22Rv1 (cell line): ENCODE data around the gene LIMS4.
"Not testable (repeated sequence)": the region's sequence is repeated elsewhere in the genome, so short reads cannot be mapped to it uniquely, and the experiment has no call there.

ENCODE experiments used
- H3K27ac ChIP-seq: fragments of 450-650 bp; 2 replicates; pipeline ENCODE4 v1.5.1; 2017

The LIMS4 gene, protein sequence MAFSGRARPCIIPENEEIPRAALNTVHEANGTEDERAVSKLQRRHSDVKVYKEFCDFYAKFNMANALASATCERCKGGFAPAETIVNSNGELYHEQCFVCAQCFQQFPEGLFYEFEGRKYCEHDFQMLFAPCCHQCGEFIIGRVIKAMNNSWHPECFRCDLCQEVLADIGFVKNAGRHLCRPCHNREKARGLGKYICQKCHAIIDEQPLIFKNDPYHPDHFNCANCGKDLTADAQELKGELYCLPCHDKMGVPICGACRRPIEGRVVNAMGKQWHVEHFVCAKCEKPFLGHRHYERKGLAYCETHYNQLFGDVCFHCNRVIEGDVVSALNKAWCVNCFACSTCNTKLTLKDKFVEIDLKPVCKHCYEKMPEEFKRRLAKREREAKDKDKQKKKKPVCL

DNA sequence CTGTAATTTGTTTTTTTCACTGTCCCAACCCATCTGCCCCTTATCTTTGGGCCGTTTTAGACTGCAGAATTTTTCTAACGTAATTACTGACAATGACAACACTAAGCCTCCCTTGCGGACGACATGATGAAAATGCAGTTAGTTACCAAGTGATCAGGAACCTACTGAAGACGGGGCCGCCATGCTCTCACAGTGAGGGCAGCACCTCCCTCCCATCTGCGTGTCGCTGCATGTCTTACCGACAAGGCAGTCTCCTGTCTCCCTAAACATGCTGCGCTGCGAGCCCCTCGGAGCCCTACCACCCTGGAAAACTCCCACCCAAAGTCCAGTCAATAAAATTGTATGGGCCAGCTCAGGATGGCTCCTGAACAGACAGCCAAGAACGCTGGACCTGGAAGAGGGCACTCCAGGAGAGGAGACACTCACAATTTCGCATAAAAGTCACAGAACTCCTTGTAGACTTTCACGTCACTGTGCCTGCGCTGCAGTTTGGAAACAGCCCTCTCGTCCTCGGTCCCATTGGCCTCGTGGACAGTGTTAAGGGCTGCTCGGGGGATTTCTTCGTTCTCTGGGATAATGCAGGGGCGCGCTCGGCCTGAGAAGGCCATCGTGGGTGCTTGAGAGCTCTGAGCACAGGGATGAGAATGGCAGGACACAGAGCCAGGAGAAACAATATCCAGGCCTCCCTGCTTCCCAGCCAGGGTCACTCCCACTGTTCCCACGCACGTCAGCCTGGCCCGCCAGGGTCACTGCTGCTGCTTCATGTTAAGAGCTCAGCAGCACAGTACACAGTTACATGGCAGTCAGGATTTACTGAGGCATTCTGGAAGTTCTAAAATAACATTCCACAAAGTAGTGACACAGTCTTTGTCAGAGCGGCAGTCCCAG lies at the start of gene LIMS4:
TSS of gene LIMS4 (minus strand) at position 646 of the 888 bp plus-strand sequence. CDS start at position 608, 38 bp downstream.
- H3K27ac ChIP-seq = not testable (repeated sequence)

DNA sequence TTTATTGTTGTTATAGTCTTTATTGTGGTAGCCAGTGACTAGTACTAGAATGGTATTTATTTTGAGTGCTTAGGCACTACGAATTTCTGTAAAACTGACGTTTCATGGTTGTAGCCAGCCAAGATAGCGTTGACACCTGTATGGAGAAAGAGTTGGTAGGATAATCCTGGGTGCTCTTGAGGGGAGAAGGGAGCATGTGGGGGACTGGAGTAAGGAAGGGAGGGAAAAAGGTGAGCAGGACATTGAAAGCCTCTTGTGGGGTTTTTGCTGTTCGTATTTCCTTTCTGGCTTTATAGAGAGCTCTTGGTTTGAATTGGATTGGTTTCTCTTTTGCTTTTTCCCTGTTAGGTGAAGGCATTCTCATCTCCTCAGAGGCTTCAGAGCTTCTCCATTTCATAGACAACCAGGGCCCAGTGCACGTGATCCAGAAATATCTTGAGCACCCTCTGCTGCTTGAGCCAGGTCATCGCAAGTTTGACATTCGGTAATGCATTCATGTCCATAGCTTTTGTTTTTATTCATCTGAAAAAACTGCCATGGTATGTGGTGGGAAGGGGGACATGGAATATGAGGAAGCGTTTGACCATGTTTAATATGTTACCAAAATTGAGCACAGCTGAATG lies 27.2 kb upstream of the LIMS4 start:
- H3K27ac ChIP-seq = not testable (repeated sequence)

GRCh38 chr2:110496027-110496426 lies 23.4 kb upstream of the LIMS4 start:
- H3K27ac ChIP-seq = not testable (repeated sequence)

DNA sequence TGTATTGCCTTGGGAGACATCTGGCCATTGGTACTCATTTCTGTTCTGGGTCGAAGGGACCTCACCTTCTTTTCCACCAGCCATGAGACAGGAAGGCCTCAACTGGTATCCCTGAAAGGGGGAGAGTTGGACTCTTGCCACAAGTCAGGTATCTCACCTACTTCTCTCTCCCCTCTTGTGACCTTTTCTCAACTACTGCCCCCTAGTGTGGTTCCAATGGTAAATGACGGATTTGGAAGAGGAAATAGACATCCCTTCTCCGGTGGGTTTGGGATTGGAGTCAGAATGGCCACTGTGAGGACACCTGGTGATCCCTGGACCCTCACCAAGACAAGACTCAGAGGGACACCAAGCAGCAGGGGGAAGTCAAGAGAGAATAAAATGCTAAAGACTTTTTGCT lies 21.9 kb upstream of the LIMS4 start:
- not testable (repeated sequence) for H3K27ac ChIP-seq

- not testable (repeated sequence) for H3K27ac ChIP-seq
These were observed 16.4 kb upstream of the LIMS4 start for GRCh38 chr2:110488991-110489390.

GRCh38 chr2:110482697-110483096 lies 10.1 kb upstream of the LIMS4 start:
- H3K27ac ChIP-seq = not testable (repeated sequence)

GRCh38 chr2:110481200-110481599 lies 8.6 kb upstream of the LIMS4 start:
- not testable (repeated sequence) for H3K27ac ChIP-seq

DNA sequence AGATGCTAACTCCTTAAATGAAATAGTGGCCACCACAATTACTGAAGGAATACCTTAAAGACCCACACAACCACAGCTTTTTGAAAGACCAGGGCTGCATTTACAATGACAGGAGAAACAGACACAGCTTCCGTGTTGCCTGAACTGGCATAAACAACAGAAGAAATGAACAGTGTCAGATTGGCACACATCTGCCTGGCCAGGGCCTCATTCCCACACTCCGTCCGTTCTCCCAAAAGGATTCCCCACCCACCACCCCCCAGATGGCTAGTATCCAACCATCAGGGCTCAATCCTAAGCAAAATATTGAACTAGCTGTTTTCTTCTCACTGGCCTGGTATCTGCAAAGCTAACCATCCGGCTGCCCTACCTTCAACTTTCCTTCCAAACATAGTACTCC lies 7.5 kb upstream of the LIMS4 start:
- H3K27ac ChIP-seq = not testable (repeated sequence)

GRCh38 chr2:110477370-110477769 lies 4.8 kb upstream of the LIMS4 start:
- H3K27ac ChIP-seq = not testable (repeated sequence)

DNA sequence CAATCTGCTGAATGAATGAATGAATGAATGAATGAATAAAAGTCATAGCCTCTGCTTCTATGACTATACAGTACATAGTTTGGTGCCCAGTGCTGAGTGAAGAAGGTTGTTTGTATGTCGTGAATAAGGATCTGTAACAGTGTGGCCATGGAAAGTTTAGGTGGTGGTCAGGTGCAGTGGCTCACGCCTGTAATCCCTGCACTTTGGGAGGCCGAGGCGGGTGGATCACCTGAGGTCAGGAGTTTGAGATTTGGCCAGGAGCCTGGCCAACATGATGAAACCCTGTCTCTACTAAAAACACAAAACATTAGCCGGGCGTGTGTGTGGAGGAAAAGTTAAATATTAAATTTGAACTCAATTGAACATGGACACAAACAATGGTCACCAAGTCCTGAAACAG lies 4.3 kb upstream of the LIMS4 start:
- not testable (repeated sequence) for H3K27ac ChIP-seq

DNA sequence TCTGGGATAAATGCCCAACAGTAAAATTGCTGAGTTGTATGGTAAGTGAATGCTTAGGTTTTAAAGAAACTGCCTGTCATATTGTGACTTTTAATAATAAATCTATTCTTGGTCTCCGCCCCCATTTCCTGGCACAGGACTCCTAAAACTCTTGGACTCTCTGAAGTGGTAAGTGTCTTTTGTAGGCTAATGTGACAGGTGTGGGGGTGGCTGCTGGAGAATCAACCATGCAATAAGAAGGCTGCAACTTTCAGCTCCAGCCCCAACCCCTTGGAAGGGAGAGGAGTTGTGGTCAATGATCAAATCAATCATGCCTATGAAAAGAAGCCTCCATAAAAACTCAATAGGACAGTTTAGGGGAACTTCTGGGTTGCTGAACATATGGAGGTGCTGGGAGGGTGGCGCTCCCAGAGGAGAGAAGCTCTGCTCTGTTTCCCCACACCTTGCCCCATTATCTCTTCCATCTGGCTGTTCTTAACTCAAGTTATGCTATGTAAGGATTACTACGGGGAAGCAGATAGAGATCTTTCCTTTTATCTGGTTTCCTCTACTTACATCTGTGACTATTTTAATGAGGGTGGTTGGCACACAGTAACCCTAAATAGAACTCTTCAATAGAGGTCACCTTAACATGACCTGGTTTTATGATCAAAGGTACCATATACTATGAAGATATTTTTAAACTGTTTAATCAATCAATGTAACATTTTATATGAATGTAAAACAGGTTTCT lies 3.2 kb upstream of the LIMS4 start:
- not testable (repeated sequence) for H3K27ac ChIP-seq

GRCh38 chr2:110474898-110475297 lies 2.3 kb upstream of the LIMS4 start:
- not testable (repeated sequence) for H3K27ac ChIP-seq

GRCh38 chr2:110473059-110473358 lies 393 bp upstream of the LIMS4 start:
- H3K27ac ChIP-seq = not testable (repeated sequence)

DNA sequence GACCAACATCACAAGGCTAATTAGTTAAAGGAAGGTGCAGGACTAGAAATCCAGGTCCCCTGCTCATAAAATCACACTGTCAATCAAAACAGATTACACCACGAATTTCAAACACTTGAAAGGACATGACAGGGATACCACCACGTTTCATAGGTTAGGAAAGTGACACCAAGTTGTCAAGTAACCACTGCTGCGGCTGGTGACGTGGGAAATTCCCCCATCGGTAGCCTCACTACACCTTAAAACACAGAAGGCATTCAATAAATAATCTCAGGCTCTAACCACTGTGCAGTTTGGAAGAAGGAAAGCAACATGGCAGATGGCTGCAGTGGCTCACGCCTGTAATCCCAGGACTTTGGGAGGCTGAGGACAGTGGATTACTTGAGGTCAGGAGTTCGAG lies 3.7 kb downstream of the LIMS4 start:
- not testable (repeated sequence) for H3K27ac ChIP-seq

GRCh38 chr2:110465312-110465711 lies 7.3 kb downstream of the LIMS4 start:
- not testable (repeated sequence) for H3K27ac ChIP-seq

DNA sequence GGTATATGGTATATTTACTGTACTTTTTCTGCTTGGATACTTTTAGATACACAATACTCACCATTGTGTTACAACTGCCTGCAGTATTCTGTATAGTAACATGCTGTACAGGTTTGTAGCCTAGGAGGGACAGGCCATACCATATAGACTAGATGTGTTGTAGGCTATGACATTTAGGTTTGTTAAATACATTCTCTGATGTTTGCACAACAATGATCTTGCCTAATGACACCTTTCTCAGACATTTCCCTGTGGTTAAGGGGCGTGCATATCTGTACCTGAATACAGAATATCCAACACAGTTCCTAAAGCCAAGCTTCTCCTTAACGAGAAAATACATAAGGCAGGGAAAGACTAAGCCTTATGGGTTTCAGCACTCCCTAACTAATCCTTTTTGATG lies 10.2 kb downstream of the LIMS4 start:
- H3K27ac ChIP-seq = not testable (repeated sequence)

DNA sequence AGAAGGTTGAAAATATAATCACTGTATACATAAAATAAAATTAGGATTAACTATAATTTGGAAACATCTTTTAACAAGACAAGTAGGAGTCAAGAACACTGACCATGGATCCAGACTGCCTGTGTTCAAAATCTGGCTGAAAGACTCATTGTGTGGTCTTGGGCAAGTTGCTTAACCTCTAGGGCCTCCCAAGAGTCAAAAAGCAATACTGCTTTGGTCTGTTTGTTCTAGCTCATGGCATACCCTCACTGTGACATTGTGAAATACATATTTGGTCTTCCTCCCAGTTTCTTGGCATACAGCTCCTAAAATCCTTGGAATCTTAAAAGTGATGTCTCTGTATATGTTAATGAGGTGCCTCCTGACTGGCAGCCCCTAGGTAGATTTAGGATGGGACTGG lies 12.3 kb downstream of the LIMS4 start:
- not testable (repeated sequence) for H3K27ac ChIP-seq

GRCh38 chr2:110457214-110457590 lies 15.4 kb downstream of the LIMS4 start:
- H3K27ac ChIP-seq = not testable (repeated sequence)

DNA sequence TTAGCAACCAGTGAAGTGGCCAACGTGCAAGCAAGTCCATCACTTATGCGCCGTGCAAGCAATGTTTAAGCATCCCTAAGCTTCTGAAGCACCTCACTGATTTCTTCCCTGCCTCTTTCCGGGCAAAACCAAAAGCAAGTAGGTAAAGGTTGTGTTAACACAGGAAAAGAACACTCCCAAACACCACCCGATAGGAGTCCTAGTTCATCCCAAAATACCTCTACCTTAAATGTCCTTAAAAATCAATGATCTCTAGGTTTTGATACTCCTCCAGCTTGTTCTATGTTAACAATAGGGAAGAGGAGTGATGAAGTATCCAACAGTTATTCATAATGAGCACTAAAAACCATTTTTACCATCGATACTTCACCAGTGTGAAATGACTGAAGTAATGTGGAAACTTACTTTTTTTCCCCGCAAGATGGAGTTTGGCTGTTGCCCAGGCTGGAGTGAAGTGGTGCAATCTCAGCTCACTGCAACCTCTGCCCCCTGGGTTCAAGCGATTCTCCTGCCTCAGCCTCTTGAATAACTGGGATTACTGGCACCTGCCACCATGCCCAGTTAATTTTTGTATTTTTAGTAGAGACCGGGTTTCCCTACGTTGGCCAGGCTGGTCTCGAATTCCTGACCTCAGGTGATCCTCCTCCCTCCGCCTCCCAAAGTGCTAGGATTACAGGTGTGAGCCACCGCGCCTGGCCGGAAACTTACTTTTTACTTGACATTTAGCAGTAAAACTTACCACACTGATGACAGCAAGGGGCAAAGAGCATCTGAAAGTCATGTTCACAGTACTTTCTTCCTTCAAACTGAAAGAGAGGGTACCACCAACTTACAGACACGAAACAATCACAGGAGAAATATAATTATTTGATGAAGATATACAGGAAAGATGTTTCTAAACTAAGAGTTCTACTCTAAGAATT lies 16.1 kb downstream of the LIMS4 start:
- not testable (repeated sequence) for H3K27ac ChIP-seq

DNA sequence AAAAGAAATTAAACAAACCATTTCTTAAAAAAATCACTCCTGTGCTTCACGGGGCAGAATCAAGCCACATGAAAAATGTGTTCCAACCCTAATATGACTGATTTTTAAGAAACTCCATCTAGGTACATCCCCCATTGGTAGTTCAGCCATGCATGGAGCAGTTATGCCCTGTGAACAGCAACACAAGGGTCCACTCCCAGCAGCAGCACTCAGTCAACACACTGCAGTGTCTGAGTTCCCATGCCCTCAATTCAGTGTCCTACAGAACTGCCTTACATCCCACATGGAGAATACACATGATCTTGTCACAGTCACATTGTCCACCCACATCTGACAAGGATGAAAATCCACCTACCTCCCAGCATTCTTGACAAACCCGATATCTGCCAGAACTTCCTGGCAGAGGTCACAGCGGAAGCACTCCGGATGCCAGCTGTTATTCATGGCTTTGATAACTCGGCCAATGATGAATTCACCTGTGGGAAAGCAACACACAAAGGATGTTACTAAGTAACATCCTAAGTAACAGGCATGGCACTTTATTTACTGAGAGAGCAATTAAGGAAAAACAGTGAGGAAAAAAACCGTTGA lies 17.4 kb downstream of the LIMS4 start:
- not testable (repeated sequence) for H3K27ac ChIP-seq

DNA sequence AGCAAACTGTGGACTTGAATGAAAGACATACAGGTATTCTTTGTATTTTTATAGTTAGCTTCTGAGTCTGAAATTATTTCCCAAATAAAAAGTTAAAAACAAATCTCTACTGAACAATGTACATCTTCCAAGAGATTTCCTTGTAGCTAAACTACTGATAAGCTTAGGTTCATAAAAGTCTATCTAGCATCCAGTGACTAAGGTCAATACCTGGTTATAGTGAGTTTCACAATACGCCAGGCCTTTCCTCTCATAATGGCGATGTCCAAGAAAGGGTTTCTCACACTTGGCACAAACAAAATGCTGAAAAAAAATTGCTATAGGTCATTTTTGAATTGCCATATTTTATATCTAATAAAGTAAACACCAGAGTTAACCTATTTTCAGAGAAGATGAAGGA lies 21.7 kb downstream of the LIMS4 start:
- not testable (repeated sequence) for H3K27ac ChIP-seq
